ENCODE measurements around the gene PTCSC3. TPM values are rescaled to one million over a fixed set of nuclear protein-coding genes. Genes with fewer than 3 reads are reported as not detected.

The PTCSC3 gene
- total RNA-seq, 1 experiment from 2014 or later = not detected

Other genes starting within 250 kb of the PTCSC3 start
- 8.9 and 10.4 TPM in 2 replicates for gene MBIP, start 143.9 kb upstream of the PTCSC3 start, total RNA-seq (2014; rRNA removed)